Osteocyte (in vitro differentiated cells): ENCODE data around the gene MTERF4. TPM values are rescaled to one million over a fixed set of nuclear protein-coding genes. Genes with fewer than 3 reads are reported as not detected.

Experiments
- DNase-seq: peaks from one replicate; pipeline ENCODE4 v3.0.0; 2021; ENCODE audit warnings: mixed read lengths; ENCODE audit not compliant: unreplicated experiment; ENCODE audit errors: extremely low spot score
- H3K27ac Mint-ChIP-seq: one replicate; pipeline ENCODE4 v1.8.0; 2021; ENCODE audit warnings: mild to moderate bottlenecking, mixed read lengths; ENCODE audit not compliant: unreplicated experiment
- H3K27me3 Mint-ChIP-seq: one replicate; pipeline ENCODE4 v1.8.0; 2021; ENCODE audit warnings: mixed read lengths; ENCODE audit not compliant: unreplicated experiment
- H3K36me3 Mint-ChIP-seq: one replicate; pipeline ENCODE4 v1.8.0; 2021; ENCODE audit warnings: mixed read lengths; ENCODE audit not compliant: unreplicated experiment
- H3K4me1 Mint-ChIP-seq: one replicate; pipeline ENCODE4 v1.8.0; 2021; ENCODE audit warnings: mixed read lengths; ENCODE audit not compliant: unreplicated experiment
- H3K4me3 Mint-ChIP-seq: one replicate; pipeline ENCODE4 v1.8.0; 2021; ENCODE audit warnings: mild to moderate bottlenecking, moderate library complexity, mixed read lengths; ENCODE audit not compliant: unreplicated experiment
- H3K9me3 Mint-ChIP-seq: one replicate; pipeline ENCODE4 v1.8.0; 2021; ENCODE audit warnings: mixed read lengths; ENCODE audit not compliant: unreplicated experiment
- CTCF ChIP-seq: fragments of 200-600 bp; sonication (generic); IDR thresholded peaks from 2 replicates; pipeline ENCODE4 v1.5.0; 2021; ENCODE audit warnings: antibody characterized with exemption, mild to moderate bottlenecking, moderate library complexity
- total RNA-seq: library from RNA; stranded (reverse); gene quantifications from 2 replicates; pipeline ENCODE4 v1.2.1, GENCODE V29; 2021

The MTERF4 gene
- total RNA-seq, 1 donor from 2014 or later = 36.8 TPM

DNA sequence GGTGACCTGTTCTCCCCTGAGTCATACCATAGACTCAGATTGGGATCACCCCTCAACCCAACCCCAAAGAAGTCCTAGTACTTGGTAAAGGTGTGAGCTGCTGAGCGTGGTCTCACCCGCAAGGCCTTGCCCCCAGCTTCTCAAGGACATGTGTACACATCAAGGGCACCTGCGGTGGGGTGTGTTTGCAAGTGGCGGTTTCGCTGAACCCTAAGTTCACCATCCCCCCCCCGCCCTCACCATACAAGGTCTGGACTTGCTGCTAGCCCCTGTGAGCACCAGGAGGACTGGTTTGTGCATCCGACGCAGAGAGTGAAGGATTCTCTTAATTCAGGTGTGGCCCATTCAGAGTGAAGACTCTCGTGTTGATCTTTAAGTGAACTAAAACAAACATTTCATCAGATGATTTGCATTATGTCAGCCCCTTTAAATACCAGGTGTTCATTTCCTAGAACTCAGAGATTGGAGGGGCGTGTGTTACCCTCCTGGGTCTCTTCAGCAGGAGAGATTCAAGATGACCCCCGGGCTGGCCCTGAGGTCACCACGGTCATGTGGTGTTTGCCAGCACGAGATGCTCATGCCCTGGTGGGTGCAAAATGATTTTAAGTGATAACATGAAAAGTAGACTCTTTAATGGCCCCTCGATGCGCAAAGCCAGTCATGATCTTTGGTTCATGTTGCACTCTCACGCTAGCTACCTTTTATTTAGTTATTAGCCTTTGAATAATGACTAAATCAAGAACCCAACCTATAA is 27.8 kb downstream of the MTERF4 start:
- peaks cover 4% of the 10 kb centered on the region for H3K36me3 Mint-ChIP-seq
- no peak overlapping the region for H3K4me3 Mint-ChIP-seq
- no peak overlapping the region for H3K27ac Mint-ChIP-seq
- no peaks in the 10 kb centered on the region for H3K4me1 Mint-ChIP-seq
- DNase-seq = peak; percentile 76
- no peaks in the 10 kb centered on the region for H3K9me3 Mint-ChIP-seq
- TF ChIP-seq CTCF = no peak
- peaks cover 7% of the 10 kb centered on the region for H3K27me3 Mint-ChIP-seq

GRCh38 chr2:241073166-241074064 is 28.7 kb downstream of the MTERF4 start:
- H3K4me1 Mint-ChIP-seq = no peaks in the 10 kb centered on the region
- TF ChIP-seq CTCF = no peak
- DNase-seq = no peak
- H3K9me3 Mint-ChIP-seq = no peaks in the 10 kb centered on the region
- H3K27me3 Mint-ChIP-seq = peaks cover 7% of the 10 kb centered on the region
- H3K27ac Mint-ChIP-seq = no peak overlapping the region
- H3K4me3 Mint-ChIP-seq = no peak overlapping the region
- peaks cover 4% of the 10 kb centered on the region for H3K36me3 Mint-ChIP-seq

DNA sequence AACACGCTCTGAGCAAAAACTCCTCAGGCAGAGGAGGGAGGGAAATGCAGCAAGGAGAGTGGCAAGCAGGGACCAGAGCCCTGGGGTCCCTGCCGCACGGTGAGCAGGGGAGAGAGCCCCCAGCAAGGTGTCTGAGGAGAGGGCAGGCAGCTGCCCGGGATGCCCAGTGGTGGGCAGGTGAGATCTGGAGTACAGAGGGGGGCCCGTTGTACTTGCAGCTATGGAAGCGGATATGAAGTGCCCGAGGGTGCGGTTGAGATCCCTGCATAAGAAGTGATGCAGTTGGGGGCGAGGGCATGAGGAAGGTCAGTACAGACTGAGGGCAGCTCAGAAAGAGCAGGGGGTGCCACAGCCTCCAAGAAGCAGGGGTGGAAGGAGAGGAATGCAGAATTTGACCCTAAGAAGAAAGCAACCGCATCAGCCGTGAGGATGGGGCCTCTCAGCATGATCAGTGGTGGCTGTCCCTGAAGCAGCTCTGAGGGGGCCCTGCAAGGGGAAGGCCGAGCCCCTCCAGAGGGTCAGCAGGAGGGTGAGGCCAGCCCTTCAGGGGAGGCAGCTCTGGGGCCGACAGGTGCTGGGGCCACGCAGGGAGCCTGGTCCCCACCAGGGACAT is 29.4 kb downstream of the MTERF4 start:
- H3K27me3 Mint-ChIP-seq = peaks cover 7% of the 10 kb centered on the region
- H3K27ac Mint-ChIP-seq = no peak overlapping the region

DNA sequence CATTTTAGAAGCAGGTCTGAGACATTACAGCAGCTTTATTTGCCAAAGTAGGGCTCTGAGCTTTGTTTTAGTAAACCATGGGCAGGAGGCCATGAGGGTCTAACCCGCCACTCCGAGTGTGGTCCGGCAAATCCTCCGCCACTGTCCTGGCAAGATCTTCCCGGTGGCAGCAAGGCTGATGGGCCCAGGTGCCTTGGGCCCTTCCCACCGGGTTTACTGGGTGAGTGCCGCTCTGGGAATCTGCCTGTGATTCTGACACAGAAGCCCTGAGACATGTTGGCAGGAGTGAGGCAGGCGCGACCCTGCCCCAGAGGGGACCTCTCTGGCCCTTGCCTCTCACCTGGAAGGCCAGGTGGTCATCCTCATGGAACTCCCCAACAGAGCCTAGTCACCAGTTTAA is 29.9 kb downstream of the MTERF4 start:
- TF ChIP-seq CTCF = no peak
- Mint-ChIP-seq H3K4me1 (no peaks in the 10 kb centered on the region), H3K27me3 (peaks cover 7% of the 10 kb centered on the region), H3K4me3 (no peak overlapping the region), H3K9me3 (no peaks in the 10 kb centered on the region), H3K27ac (no peak overlapping the region), H3K36me3 (peaks cover 4% of the 10 kb centered on the region)
- DNase-seq = peak; percentile 76

More for the DNA sequence above, 29.4 kb downstream of the MTERF4 start:
- Mint-ChIP-seq H3K4me3 (no peak overlapping the region), H3K36me3 (peaks cover 4% of the 10 kb centered on the region), H3K4me1 (no peaks in the 10 kb centered on the region), H3K9me3 (no peaks in the 10 kb centered on the region)
- no peak for TF ChIP-seq CTCF
- DNase-seq = no peak
